H1 (cell line): Measurements from ENCODE around the gene HIPK2. TPM values are rescaled to one million over a fixed set of nuclear protein-coding genes. Genes with fewer than 3 reads are reported as not detected.

Experiments
- CTCF ChIA-PET: fragments of 300-600 bp; sonication (Branson Sonifier 250); formaldehyde crosslinking; loops from one replicate; lab custom pipeline; 2021; ENCODE audit not compliant: partially characterized antibody; lab: Charles Lee
- POLR2A ChIA-PET: fragments of 300-600 bp; sonication (Branson Sonifier 250); formaldehyde crosslinking; loops from one replicate; lab custom pipeline; 2021; ENCODE audit warnings: inconsistent platforms; ENCODE audit not compliant: partially characterized antibody; lab: Charles Lee
- DNase-seq, 2 experiments: peaks; one replicate each; pipeline versions ENCODE4 v3.0.0 to v3.0.0-alpha.2; 2010 to 2022; ENCODE audit warnings: low spot score in 2 of 2, low read depth in 1 of 2, mixed read lengths in 1 of 2
- FAIRE-seq: peaks from 2 replicates; lab custom pipeline; 2011; peaks lifted over from hg19 to GRCh38; lab: Jason Lieb, UNC
- H2AFZ ChIP-seq: 2 replicates; pipeline ENCODE4 v1.8.1; 2012; ENCODE audit warnings: low read length, inconsistent platforms
- H2AK5ac ChIP-seq: 2 replicates; pipeline ENCODE4 v1.6.1; 2013; ENCODE audit warnings: low read depth, low read length
- H2BK120ac ChIP-seq: replicated peaks from 2 replicates; pipeline ENCODE3; 2013; ENCODE audit warnings: low read depth, low read length, inconsistent platforms
- H2BK12ac ChIP-seq: 2 replicates; pipeline ENCODE4 v1.6.1; 2013; ENCODE audit warnings: low read depth, low read length
- H2BK15ac ChIP-seq: 2 replicates; pipeline ENCODE4 v1.6.1; 2013; ENCODE audit warnings: low read length
- H2BK20ac ChIP-seq: 2 replicates; pipeline ENCODE4 v1.6.1; 2013; ENCODE audit warnings: low read length
- H2BK5ac ChIP-seq: 2 replicates; pipeline ENCODE4 v1.6.1; 2013; ENCODE audit warnings: low read depth, low read length
- H3K14ac ChIP-seq: 2 replicates; pipeline ENCODE4 v1.6.1; 2013; ENCODE audit warnings: inconsistent platforms; ENCODE audit not compliant: insufficient read length
- H3K18ac ChIP-seq: 2 replicates; pipeline ENCODE4 v1.6.1; 2013; ENCODE audit warnings: low read length; ENCODE audit errors: extremely low read depth
- H3K23ac ChIP-seq: 2 replicates; pipeline ENCODE4 v1.6.1; 2013; ENCODE audit warnings: inconsistent platforms; ENCODE audit not compliant: insufficient read length
- H3K23me2 ChIP-seq: 2 replicates; pipeline ENCODE4 v1.6.1; 2013; ENCODE audit warnings: low read depth, low read length
- H3K27ac ChIP-seq: 2 replicates; pipeline ENCODE4 v1.6.1; 2011; ENCODE audit warnings: low read depth, low read length, inconsistent platforms
- H3K27me3 ChIP-seq, 4 experiments: replicated peaks in 1 of 4; 1 replicate in 1 of 4; 2 replicates in 3 of 4; pipeline versions ENCODE4 v1.6.1 to v1.8.1; 2011 to 2013; ENCODE audit warnings: low read length in 3 of 4, mild to moderate bottlenecking in 3 of 4, inconsistent platforms in 2 of 4, mixed read lengths in 2 of 4, moderate library complexity in 1 of 4; ENCODE audit not compliant: control insufficient read depth in 3 of 4, insufficient read depth in 3 of 4; ENCODE audit errors: extremely low read depth in 1 of 4
- H3K36me3 ChIP-seq, 4 experiments: 2 replicates each; pipeline versions ENCODE4 v1.6.1 to v1.8.1; 2011 to 2013; ENCODE audit warnings: mild to moderate bottlenecking in 4 of 4, low read length in 3 of 4, moderate library complexity in 2 of 4, control low read depth in 1 of 4, inconsistent platforms in 1 of 4; ENCODE audit not compliant: insufficient read depth in 4 of 4, control insufficient read depth in 2 of 4
- H3K4ac ChIP-seq: replicated peaks from 2 replicates; pipeline ENCODE3; 2013; ENCODE audit warnings: low read length, low read depth, mixed read lengths, inconsistent platforms; ENCODE audit not compliant: insufficient read length
- H3K4me1 ChIP-seq, 4 experiments: replicated peaks in 1 of 4; 1 replicate in 1 of 4; 2 replicates in 3 of 4; pipeline versions ENCODE4 v1.6.1 to v1.8.1; 2011 to 2013; ENCODE audit warnings: low read length in 3 of 4, inconsistent platforms in 2 of 4, mixed read lengths in 1 of 4; ENCODE audit not compliant: insufficient read depth in 4 of 4, control insufficient read depth in 3 of 4
- H3K4me2 ChIP-seq, 2 experiments: 2 replicates each; pipeline versions ENCODE4 v1.6.1 to v1.8.1; 2011 to 2013; ENCODE audit warnings: low read depth in 2 of 2, low read length in 2 of 2, control low read depth in 1 of 2, inconsistent platforms in 1 of 2, mild to moderate bottlenecking in 1 of 2; ENCODE audit not compliant: insufficient read depth in 1 of 2
- H3K4me3 ChIP-seq, 4 experiments: fragments of 200-600, 300-600 bp in 1 of 4; sonication (generic), shearing (Covaris generic), sonication (Bioruptor Twin) in 1 of 4; 2 replicates each; pipeline versions ENCODE4 v1.5.1 to v1.8.1; 2011 to 2016; ENCODE audit warnings: low read length in 4 of 4, low read depth in 3 of 4, control low read depth in 2 of 4, inconsistent platforms in 2 of 4, mild to moderate bottlenecking in 2 of 4, mixed read lengths in 1 of 4, moderate library complexity in 1 of 4; ENCODE audit not compliant: insufficient read depth in 2 of 4; ENCODE audit errors: extremely low read depth in 1 of 4
- H3K56ac ChIP-seq: replicated peaks from 2 replicates; pipeline ENCODE3; 2013; ENCODE audit warnings: low read depth, mild to moderate bottlenecking, mixed read lengths, low read length, inconsistent platforms; ENCODE audit not compliant: insufficient read length
- H3K79me1 ChIP-seq: 2 replicates; pipeline ENCODE4 v1.6.1; 2013; ENCODE audit warnings: low read depth, low read length, control low read depth
- H3K79me2 ChIP-seq, 2 experiments: 2 replicates each; pipeline versions ENCODE4 v1.6.1 to v1.8.1; 2012 to 2013; ENCODE audit warnings: low read length in 2 of 2, mild to moderate bottlenecking in 2 of 2, inconsistent platforms in 1 of 2; ENCODE audit not compliant: insufficient read depth in 2 of 2, control insufficient read depth in 1 of 2
- H3K9ac ChIP-seq, 4 experiments: replicated peaks in 1 of 4; 1 replicate in 1 of 4; 2 replicates in 3 of 4; pipeline versions ENCODE4 v1.6.1 to v1.8.1; 2011 to 2013; ENCODE audit warnings: low read depth in 3 of 4, low read length in 3 of 4, control low read depth in 2 of 4, mild to moderate bottlenecking in 2 of 4, moderate library complexity in 2 of 4, inconsistent platforms in 1 of 4; ENCODE audit errors: extremely low read depth in 1 of 4
- H3K9me3 ChIP-seq, 2 experiments: 2 replicates each; pipeline versions ENCODE4 v1.6.1 to v1.8.1; 2012 to 2013; ENCODE audit warnings: mild to moderate bottlenecking in 2 of 2, moderate library complexity in 2 of 2, control low read depth in 1 of 2, inconsistent platforms in 1 of 2, low read depth in 1 of 2, low read length in 1 of 2, mixed read lengths in 1 of 2; ENCODE audit not compliant: insufficient read depth in 2 of 2
- H4K20me1 ChIP-seq, 2 experiments: replicated peaks in 1 of 2; 2 replicates each; pipeline versions ENCODE3 to v1.8.1; 2011 to 2013; ENCODE audit warnings: inconsistent platforms in 2 of 2, low read length in 2 of 2, mild to moderate bottlenecking in 1 of 2; ENCODE audit not compliant: insufficient read depth in 2 of 2, control insufficient read depth in 1 of 2
- H4K5ac ChIP-seq: 2 replicates; pipeline ENCODE4 v1.6.1; 2013; ENCODE audit warnings: low read length, low read depth, mixed read lengths, inconsistent platforms; ENCODE audit not compliant: insufficient read length
- H4K8ac ChIP-seq: 2 replicates; pipeline ENCODE4 v1.8.0; 2013; ENCODE audit warnings: mild to moderate bottlenecking, moderate library complexity, low read length, inconsistent platforms; ENCODE audit not compliant: insufficient read depth; ENCODE audit errors: extremely low read depth
- H4K91ac ChIP-seq: replicated peaks from 2 replicates; pipeline ENCODE3; 2013; ENCODE audit warnings: low read length, mixed read lengths, inconsistent platforms; ENCODE audit not compliant: insufficient read length
- CTBP2 ChIP-seq: IDR thresholded peaks from 2 replicates; pipeline ENCODE4 v1.7.0; 2011; ENCODE audit warnings: borderline replicate concordance, mild to moderate bottlenecking, moderate library complexity, mixed read lengths, low read length; ENCODE audit not compliant: insufficient read depth, insufficient read length
- EP300 ChIP-seq, 2 experiments: IDR thresholded peaks; 1 replicate in 1 of 2; 2 replicates in 1 of 2; pipeline ENCODE4 v1.6.1; 2011 to 2012; ENCODE audit warnings: low read depth in 2 of 2, low read length in 2 of 2, mild to moderate bottlenecking in 2 of 2, borderline replicate concordance in 1 of 2, inconsistent platforms in 1 of 2, moderate library complexity in 1 of 2
- EZH2 ChIP-seq: fragments of 200-600 bp; sonication (generic); IDR thresholded peaks from 2 replicates; pipeline ENCODE4 v1.7.1; 2012; ENCODE audit warnings: low read depth, mild to moderate bottlenecking, moderate library complexity, low read length, inconsistent platforms; ENCODE audit not compliant: severe bottlenecking
- GTF2F1 ChIP-seq: IDR thresholded peaks from 2 replicates; pipeline ENCODE4 v1.6.1; 2012; ENCODE audit warnings: low read depth, low read length, improper control_type of control experiment, borderline replicate concordance
- JUND ChIP-seq: IDR thresholded peaks from 2 replicates; pipeline ENCODE4 v1.6.1; 2011; ENCODE audit warnings: mild to moderate bottlenecking, improper control_type of control experiment, low read length
- KDM1A ChIP-seq: fragments of 200-600, 300-600 bp; sonication (generic); IDR thresholded peaks from 2 replicates; pipeline ENCODE4 v1.7.1; 2016; ENCODE audit warnings: mild to moderate bottlenecking, low read length, borderline replicate concordance
- KDM5A ChIP-seq: fragments of 200-600 bp; IDR thresholded peaks from 2 replicates; pipeline ENCODE4 v1.7.1; 2012; ENCODE audit warnings: mild to moderate bottlenecking, low read length, inconsistent platforms, mixed read lengths
- PHF8 ChIP-seq: fragments of 200-600 bp; sonication (generic); conservative IDR thresholded peaks from 2 replicates; pipeline ENCODE4 v1.7.1; 2012; ENCODE audit warnings: low read depth, mild to moderate bottlenecking, inconsistent platforms, low read length, moderate library complexity
- SUZ12 ChIP-seq: fragments of 200-600 bp; sonication (generic); IDR thresholded peaks from 2 replicates; pipeline ENCODE4 v1.6.1; 2012; ENCODE audit warnings: mild to moderate bottlenecking, inconsistent platforms, low read length, moderate library complexity, mixed read lengths
- TAF1 ChIP-seq: IDR thresholded peaks from 2 replicates; pipeline ENCODE4 v1.6.1; 2011; ENCODE audit warnings: mild to moderate bottlenecking, low read depth, low read length
- TEAD4 ChIP-seq: IDR thresholded peaks from 2 replicates; pipeline ENCODE4 v1.6.1; 2012; ENCODE audit warnings: low read depth, low read length, inconsistent platforms, mixed read lengths
- WGBS, 2 experiments: shearing (Covaris generic) in 1 of 2; methylation state at CpG; one replicate each; pipeline versions ENCODE4 v1.1.6 to v1.1.7; 2013 to 2015; ENCODE audit warnings: low lambda C conversion rate in 2 of 2, mixed read lengths in 2 of 2, inconsistent platforms in 1 of 2, low coverage in 1 of 2, missing lambda C conversion rate in 1 of 2; ENCODE audit not compliant: insufficient replicate concordance in 2 of 2, insufficient coverage in 1 of 2, insufficient read length in 1 of 2; ENCODE audit errors: extremely low coverage in 1 of 2, missing lambda C conversion rate in 1 of 2; 5-methylcytosine and 5-hydroxymethylcytosine counted together
- polyA plus RNA-seq, 7 experiments: library from polyadenylated mRNA; depleted of rRNA in 3 of 7; stranded (reverse) in 5 of 7; unstranded in 2 of 7; fragments of >200 nt in 5 of 7; fragments of 200-250 nt in 2 of 7; gene quantifications; 1 replicate in 5 of 7; 2 replicates in 1 of 7; 4 replicates in 1 of 7; pipeline versions ENCODE4 v1.2.1 to v1.2.3, GENCODE V29; 2011 to 2013; ENCODE audit warnings: missing spikeins in 2 of 7, mixed read lengths in 2 of 7
- total RNA-seq: library from RNA; stranded (reverse); fragmentation: NEBNext Ultra II Directional; extraction: Animal tissue kit (Norgen Biotek cat#: 25700); gene quantifications from 2 replicates; pipeline ENCODE4 v1.2.1, GENCODE V29; 2021
- TF ChIP-seq, protein P1 (sequence below): IDR thresholded peaks from 2 replicates; pipeline ENCODE4 v1.6.1; 2012; ENCODE audit warnings: low read length, inconsistent platforms

The HIPK2 gene
- total and polyA plus RNA-seq, 2 of the 8 experiments (the other 6 are each of a cell fraction or from before 2014, with no cell fraction given): 8.3 to 24.3 TPM

DNA sequence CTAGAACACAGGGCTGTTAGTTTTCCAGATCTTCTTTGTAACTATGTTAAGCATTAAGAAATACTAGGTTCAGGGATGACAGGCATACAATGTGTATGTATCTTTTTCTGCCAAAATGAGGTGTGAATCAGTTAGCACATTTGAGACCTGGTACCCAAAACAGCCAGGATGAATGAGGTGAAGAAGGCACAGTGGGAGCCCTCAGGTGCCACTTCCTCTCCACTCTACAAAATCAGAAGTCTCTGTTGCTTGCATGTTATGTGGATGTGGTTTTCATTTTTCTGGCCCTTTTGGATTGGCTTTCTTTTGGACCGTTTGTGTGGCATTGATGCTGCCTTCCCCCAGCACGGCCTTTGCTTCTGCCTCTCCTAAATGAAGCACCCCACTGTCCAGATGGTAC lies 35.9 kb upstream of the HIPK2 start:
- no peak overlapping the region for H3K9ac ChIP-seq
- H3K79me2 ChIP-seq: no peaks in the 10 kb centered on the region
- no peak overlapping the region for H3K4me3 ChIP-seq
- FAIRE-seq (no peak), DNase-seq (no peak)
- H3K23ac ChIP-seq: no peak overlapping the region
- H4K91ac ChIP-seq: no peak overlapping the region
- H2AK5ac ChIP-seq: no peak overlapping the region
- H3K4ac ChIP-seq: no peak overlapping the region
- no peaks in the 10 kb centered on the region for H4K20me1 ChIP-seq
- no peak overlapping the region for H2AFZ ChIP-seq
- no peak overlapping the region for H3K56ac ChIP-seq
- H3K4me1 ChIP-seq: no peaks in the 10 kb centered on the region
- H2BK15ac ChIP-seq: no peak overlapping the region
- H3K27me3 ChIP-seq: no peaks in the 10 kb centered on the region; a peak in 1 of 7 replicates
- H3K36me3 ChIP-seq: no peaks in the 10 kb centered on the region
- no peak overlapping the region for H2BK5ac ChIP-seq
- WGBS, 2 experiments: 93% methylated on average over 2 of the region's 2 CpGs; no CpG with 5 or more reads in 1 of the 2 experiments
- no peak overlapping the region for H2BK12ac ChIP-seq
- H3K79me1 ChIP-seq: no peaks in the 10 kb centered on the region
- CTCF ChIA-PET: interaction anchor here (1.3 kb wide), 1 partner anchor 9 kb away, joined by 4 read pairs; no protein-coding TSS in a partner anchor
- no peaks in the 10 kb centered on the region; a peak in 1 of 4 replicates for H3K9me3 ChIP-seq
- H3K27ac ChIP-seq: no peak overlapping the region
- H3K4me2 ChIP-seq: no peak overlapping the region
- H2BK20ac ChIP-seq: no peak overlapping the region
- H3K23me2 ChIP-seq: no peaks in the 10 kb centered on the region
- no peak overlapping the region for H2BK120ac ChIP-seq
- no peak overlapping the region for H4K5ac ChIP-seq
- no peak overlapping the region for H4K8ac ChIP-seq
- H3K14ac ChIP-seq: no peak overlapping the region
- POLR2A ChIA-PET: interaction anchor here (0.6 to 1.3 kb wide), 2 partner anchors 16 to 1517 kb away, joined by 3 read pairs; no protein-coding TSS in a partner anchor
- no peak overlapping the region for H3K18ac ChIP-seq
- no peak for TF ChIP-seq TAF1
- TF ChIP-seq GTF2F1: no peak
- TF ChIP-seq SUZ12: no peak
- no peak for TF ChIP-seq KDM1A
- TF ChIP-seq, protein P1, sequence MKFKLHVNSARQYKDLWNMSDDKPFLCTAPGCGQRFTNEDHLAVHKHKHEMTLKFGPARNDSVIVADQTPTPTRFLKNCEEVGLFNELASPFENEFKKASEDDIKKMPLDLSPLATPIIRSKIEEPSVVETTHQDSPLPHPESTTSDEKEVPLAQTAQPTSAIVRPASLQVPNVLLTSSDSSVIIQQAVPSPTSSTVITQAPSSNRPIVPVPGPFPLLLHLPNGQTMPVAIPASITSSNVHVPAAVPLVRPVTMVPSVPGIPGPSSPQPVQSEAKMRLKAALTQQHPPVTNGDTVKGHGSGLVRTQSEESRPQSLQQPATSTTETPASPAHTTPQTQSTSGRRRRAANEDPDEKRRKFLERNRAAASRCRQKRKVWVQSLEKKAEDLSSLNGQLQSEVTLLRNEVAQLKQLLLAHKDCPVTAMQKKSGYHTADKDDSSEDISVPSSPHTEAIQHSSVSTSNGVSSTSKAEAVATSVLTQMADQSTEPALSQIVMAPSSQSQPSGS: no peak
- TF ChIP-seq PHF8: no peak
- TF ChIP-seq JUND: no peak
- no peak for TF ChIP-seq CTBP2
- no peak for TF ChIP-seq EZH2
- no peak for TF ChIP-seq EP300 (IDR thresholded peaks at IDR 0.05; ENCODE audit: borderline replicate concordance in 1 of 2, low read depth in 2 of 2, low read length in 2 of 2)
- no peak for TF ChIP-seq TEAD4
- TF ChIP-seq KDM5A: no peak
